IPS DF 4.7 (cell line): ENCODE data around the gene CTXN1.
"Not testable (repeated sequence)": the region's sequence is repeated elsewhere in the genome, so short reads cannot be mapped to it uniquely, and the experiment has no call there.

Source experiments
- DNase-seq: peaks from one replicate; pipeline ENCODE4 v3.0.0-alpha.2; 2013; ENCODE audit warnings: low spot score; ENCODE audit errors: extremely low read depth

CTXN1 gene

GRCh38 chr19:7902796-7903243 lies 23.1 kb downstream of the CTXN1 start:
- no peak for DNase-seq

- no peak for DNase-seq
These were observed 24.6 kb downstream of the CTXN1 start for GRCh38 chr19:7901337-7901736.

GRCh38 chr19:7900931-7901330 lies 25.0 kb downstream of the CTXN1 start:
- DNase-seq: no peak

- DNase-seq: no peak
These were observed 25.5 kb downstream of the CTXN1 start for GRCh38 chr19:7900401-7900870.

GRCh38 chr19:7899751-7900378 lies 26.1 kb downstream of the CTXN1 start:
- no peak for DNase-seq

- DNase-seq: no peak
These were observed 27.0 kb downstream of the CTXN1 start for GRCh38 chr19:7898967-7899366.

GRCh38 chr19:7897292-7897691 lies 28.6 kb downstream of the CTXN1 start:
- DNase-seq: no peak

- DNase-seq: no peak
These were observed 30.4 kb downstream of the CTXN1 start for GRCh38 chr19:7895565-7895964.

- no peak for DNase-seq
These were observed 31.2 kb downstream of the CTXN1 start for GRCh38 chr19:7894612-7895309.

GRCh38 chr19:7893362-7894101 lies 32.4 kb downstream of the CTXN1 start:
- DNase-seq: not testable (repeated sequence)

GRCh38 chr19:7888826-7889217 lies 37.1 kb downstream of the CTXN1 start:
- no peak for DNase-seq

- no peak for DNase-seq
These were observed 37.6 kb downstream of the CTXN1 start, which contains the start of gene LRRC8E for GRCh38 chr19:7888145-7888825. LRRC8E (plus strand) TSS chr19:7888510; CDS start chr19:7895604, 7,094 bp downstream.

- no peak for DNase-seq
These were observed 38.4 kb downstream of the CTXN1 start for GRCh38 chr19:7887408-7888144.

- no peak for DNase-seq
These were observed 40.1 kb downstream of the CTXN1 start for GRCh38 chr19:7885818-7886217.

- DNase-seq: no peak
These were observed 42.0 kb downstream of the CTXN1 start for GRCh38 chr19:7883796-7884570.

- no peak for DNase-seq
These were observed 42.8 kb downstream of the CTXN1 start for GRCh38 chr19:7883105-7883504.

GRCh38 chr19:7881910-7882309 lies 44.0 kb downstream of the CTXN1 start:
- DNase-seq: no peak

GRCh38 chr19:7879836-7880235 lies 46.1 kb downstream of the CTXN1 start:
- DNase-seq: no peak

- no peak for DNase-seq
These were observed 46.7 kb downstream of the CTXN1 start for GRCh38 chr19:7879111-7879807.
